Heart left ventricle (tissue), 16 donors: ENCODE measurements around the gene NEK2. TPM values are rescaled to one million over a fixed set of nuclear protein-coding genes. Genes with fewer than 3 reads are reported as not detected.
"Not testable (repeated sequence)": the region's sequence is repeated elsewhere in the genome, so short reads cannot be mapped to it uniquely, and the experiment has no call there.

Experiments
- ATAC-seq, 4 donors: fragments of 200-7000 bp; cut with Tn5 transposase; one replicate each; pipeline ENCODE4 v1.9.1; 2020 to 2022; ENCODE audit warnings: moderate library complexity in 4 of 4, mild to moderate bottlenecking in 3 of 4, moderate number of reproducible peaks in 1 of 4
- DNase-seq, 5 donors: peaks; one replicate each; pipeline ENCODE4 v3.0.0-alpha.2; 2020
- H3K27ac ChIP-seq, 12 donors: fragments of 200-600 bp; sonication (generic) in 4 of 12; one replicate each; pipeline versions ENCODE4 v1.5.0 to v1.8.0; 2016 to 2022; ENCODE audit warnings: mild to moderate bottlenecking in 2 of 12
- H3K27me3 ChIP-seq, 9 donors: fragments of 200-600 bp; sonication (generic) in 2 of 9; one replicate each; pipeline versions ENCODE4 v1.5.1 to v1.8.0; 2016 to 2022; ENCODE audit warnings: mild to moderate bottlenecking in 3 of 9
- H3K36me3 ChIP-seq, 9 donors: fragments of 200-600 bp; sonication (generic) in 2 of 9; one replicate each; pipeline versions ENCODE4 v1.5.0 to v1.8.0; 2018 to 2022; ENCODE audit warnings: mild to moderate bottlenecking in 2 of 9
- H3K4me1 ChIP-seq, 12 donors: fragments of 200-600 bp; sonication (generic) in 4 of 12; one replicate each; pipeline versions ENCODE4 v1.5.0 to v1.8.0; 2016 to 2022; ENCODE audit warnings: mild to moderate bottlenecking in 3 of 12
- H3K4me3 ChIP-seq, 12 donors: fragments of 200-600 bp; sonication (generic) in 4 of 12; one replicate each; pipeline versions ENCODE4 v1.5.0 to v1.8.0; 2017 to 2022; ENCODE audit warnings: mild to moderate bottlenecking in 9 of 12, moderate library complexity in 4 of 12
- H3K9me3 ChIP-seq, 12 donors: fragments of 200-600 bp; sonication (generic) in 4 of 12; one replicate each; pipeline versions ENCODE4 v1.5.0 to v1.8.0; 2016 to 2022; ENCODE audit warnings: mild to moderate bottlenecking in 1 of 12
- POLR2A ChIP-seq, 2 donors: fragments of 450-650 bp; IDR thresholded peaks; one replicate each; pipeline ENCODE4 v1.6.1; 2017; ENCODE audit warnings: antibody characterized with exemption in 2 of 2, mild to moderate bottlenecking in 2 of 2, moderate library complexity in 2 of 2
- WGBS, 4 donors: extraction: QIAGEN DNeasy Blood & Tissue Kit in 2 of 4; methylation state at CpG; one replicate each; pipeline versions ENCODE4 v1.1.5 to v1.1.7; 2013 to 2018; 5-methylcytosine and 5-hydroxymethylcytosine counted together
- intact Hi-C, 10 donors: fragments of 100-400 bp; cut with DNase I; formaldehyde crosslinking; loops; one replicate each; pipeline versions ENCODE4 v1.11.1 to v1.14.2; 2022
- polyA plus RNA-seq, 2 donors: library from polyadenylated mRNA; stranded (reverse); fragments of 200-250 nt; gene quantifications; one replicate each; pipeline ENCODE4 v1.2.3, GENCODE V29; 2013
- total RNA-seq, 9 donors: library from RNA; depleted of rRNA in 2 of 9; stranded (reverse); fragments of >200 nt in 2 of 9; fragmentation: NEBNext Ultra II Directional in 3 of 9; extraction: Animal tissue kit (Norgen Biotek cat#: 25700) in 3 of 9; gene quantifications; one replicate each; pipeline versions ENCODE4 v1.1.0 to v1.2.4, GENCODE V29; 2016 to 2023
- TF ChIP-seq, protein P1 (sequence below), 12 donors: fragments of 200-600 bp; sonication (generic) in 4 of 12; IDR thresholded peaks; one replicate each; pipeline versions ENCODE4 v1.5.0 to v1.8.0; 2018 to 2022; ENCODE audit warnings: antibody characterized with exemption in 12 of 12, mild to moderate bottlenecking in 5 of 12
- donor health status: ischemic (EF 13 %, LVEDD 7.1; RV severe dilation, severe dysfunction).
- donor health status: healthy with polysubstance abuse.
- donor health status: DM: no; HTN: yes; CAD: no.
- donor health status: DM: no; HTN: no; CAD: no.
- donor health status: ischemic (EF 25% LVEDD 6.9; RV normal size, moderate dysfunction).
- donor health status: ischemic (EF 25% LVEDD 5.7; RV mildly dilated, moderate dysfunction).
- donor health status: healthy.
- donor health status: DM: yes; HTN: yes; CAD: no.
- donor health status: ischemic (EF 35%, LVEDD 5.7; RV mildly dilated, moderate dysfunction).
- donor health status: nonischemic (EF 11% LVEDD 7.7; RV severe dilation, severe dysfunction).
- donor health status: DM: yes; HTN: yes; CAD: no.
- donor health status: PGD.
- donor health status: ischemic (EF 29% LVEDD 5.4; RV normal size, mild dysfunction).
- donor health status: nonischemic (EF 23%, LVEDD 6.1; RV moderate dilation, normal function).

The NEK2 gene
- total and polyA plus RNA-seq, 11 donors: 0.10 to 2.5 (median 0.31) TPM; not detected in 5

DNA sequence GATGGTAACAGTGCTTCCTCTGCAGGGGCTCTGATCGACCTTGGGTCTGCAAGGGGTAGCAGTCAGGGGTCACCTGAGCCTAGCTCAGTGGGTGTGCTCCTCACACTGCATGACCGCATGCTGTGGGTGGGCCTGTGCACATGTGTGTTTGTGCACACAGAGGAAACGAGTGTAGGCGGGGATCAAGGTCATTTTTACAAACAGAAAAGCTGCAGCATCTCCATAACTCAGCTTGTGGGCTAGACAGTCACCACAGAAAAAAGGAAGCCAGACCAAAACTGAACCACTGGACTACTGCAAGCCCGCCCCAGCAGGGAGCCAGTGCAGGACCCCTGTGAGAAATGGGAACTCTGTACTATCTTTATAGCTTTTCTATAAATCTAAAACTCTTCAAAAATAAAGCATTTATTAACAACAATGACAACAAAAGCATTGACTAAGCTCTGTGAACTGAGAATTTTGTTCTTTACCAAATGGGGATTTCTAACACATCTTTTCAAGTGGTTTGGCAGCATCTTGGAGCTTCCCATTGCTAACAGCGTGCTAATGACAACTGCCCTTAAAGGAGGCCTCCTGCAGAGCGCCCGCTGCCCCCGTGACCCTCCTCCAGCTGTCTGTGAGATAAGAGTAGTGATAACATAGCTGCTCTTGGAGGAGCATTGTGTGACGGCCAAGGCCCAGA lies 19.9 kb upstream of the NEK2 start:
- 57 to 71% (median 65%) methylated on average over 10 of the region's 10 CpGs for WGBS, 4 donors
- Histone ChIP-seq H3K27me3 (peaks cover 0 to 5% (median 0%) of the 10 kb centered on the region in 9 donors), H3K4me3 (no peak overlapping the region), H3K9me3 (no peaks in the 10 kb centered on the region), H3K27ac (no peak overlapping the region), H3K36me3 (no peaks in the 10 kb centered on the region), H3K4me1 (peaks cover 0 to 11% (median 2%) of the 10 kb centered on the region in 12 donors)
- TF ChIP-seq POLR2A (IDR thresholded peaks at IDR 0.05): no peak
- TF ChIP-seq, protein P1, sequence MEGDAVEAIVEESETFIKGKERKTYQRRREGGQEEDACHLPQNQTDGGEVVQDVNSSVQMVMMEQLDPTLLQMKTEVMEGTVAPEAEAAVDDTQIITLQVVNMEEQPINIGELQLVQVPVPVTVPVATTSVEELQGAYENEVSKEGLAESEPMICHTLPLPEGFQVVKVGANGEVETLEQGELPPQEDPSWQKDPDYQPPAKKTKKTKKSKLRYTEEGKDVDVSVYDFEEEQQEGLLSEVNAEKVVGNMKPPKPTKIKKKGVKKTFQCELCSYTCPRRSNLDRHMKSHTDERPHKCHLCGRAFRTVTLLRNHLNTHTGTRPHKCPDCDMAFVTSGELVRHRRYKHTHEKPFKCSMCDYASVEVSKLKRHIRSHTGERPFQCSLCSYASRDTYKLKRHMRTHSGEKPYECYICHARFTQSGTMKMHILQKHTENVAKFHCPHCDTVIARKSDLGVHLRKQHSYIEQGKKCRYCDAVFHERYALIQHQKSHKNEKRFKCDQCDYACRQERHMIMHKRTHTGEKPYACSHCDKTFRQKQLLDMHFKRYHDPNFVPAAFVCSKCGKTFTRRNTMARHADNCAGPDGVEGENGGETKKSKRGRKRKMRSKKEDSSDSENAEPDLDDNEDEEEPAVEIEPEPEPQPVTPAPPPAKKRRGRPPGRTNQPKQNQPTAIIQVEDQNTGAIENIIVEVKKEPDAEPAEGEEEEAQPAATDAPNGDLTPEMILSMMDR (IDR thresholded peaks at IDR 0.05): no peak
- intact Hi-C loops: loop anchor here in 8 of 10 donors (5.0 to 10.0 kb wide), 5 partner anchors 60 to 252 kb away; partner anchors contain the start of gene LPGAT1 (in 4 of the 8)
- DNase-seq (no peak), ATAC-seq (no peak)

DNA sequence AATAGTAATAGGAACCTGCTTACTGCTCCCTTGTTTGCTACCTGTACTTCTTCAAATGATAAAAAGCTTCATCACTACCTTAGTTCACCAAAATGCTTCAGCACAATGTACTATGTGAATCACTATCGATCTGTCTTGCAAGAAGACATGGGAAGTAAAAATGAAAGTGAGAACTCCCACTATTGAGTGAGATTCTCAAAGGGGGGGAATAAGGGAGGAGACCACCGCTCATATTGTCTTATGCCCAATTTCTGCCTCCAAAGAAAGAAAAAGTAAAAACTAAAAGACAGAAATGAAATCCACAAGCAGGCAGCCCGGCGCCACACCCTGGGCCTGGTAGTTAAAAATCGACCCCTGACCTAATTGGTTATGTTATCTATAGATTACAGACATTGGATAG lies 18.5 kb upstream of the NEK2 start:
- intact Hi-C loops: loop anchor here in 3 of 10 donors (10.0 kb wide), 2 partner anchors 61 to 251 kb away; no protein-coding TSS in a partner anchor
- H3K27ac ChIP-seq, ATAC-seq, H3K4me3 ChIP-seq, H3K36me3 ChIP-seq, H3K9me3 ChIP-seq, DNase-seq, H3K4me1 ChIP-seq, H3K27me3 ChIP-seq: not testable (repeated sequence)
- 86 to 96% (median 94%) methylated on average over 5 of the region's 5 CpGs for WGBS, 4 donors

DNA sequence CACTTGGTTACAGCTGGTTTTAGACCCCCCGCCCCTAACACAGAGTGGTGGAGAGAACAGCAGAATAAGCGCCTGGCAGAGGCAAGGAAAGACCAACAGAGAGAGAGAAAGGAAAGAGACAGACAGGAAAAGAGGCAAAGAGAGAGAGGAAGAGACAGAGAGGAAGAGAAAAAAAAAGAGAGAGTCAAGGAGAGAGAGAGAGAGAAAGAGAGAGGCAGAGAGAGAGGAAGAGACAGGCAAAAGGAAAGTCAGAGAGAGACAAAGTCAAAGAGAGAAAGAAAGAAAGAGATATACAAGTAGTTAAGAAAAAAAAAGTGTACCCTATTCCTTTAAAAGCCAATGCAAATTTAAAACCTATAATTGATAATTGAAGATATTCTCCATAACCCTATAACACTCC lies 13.0 kb upstream of the NEK2 start:
- Histone ChIP-seq H3K27ac (no peak overlapping the region), H3K27me3 (peaks cover 0 to 22% (median 0%) of the 10 kb centered on the region in 9 donors), H3K9me3 (no peaks in the 10 kb centered on the region), H3K4me3 (no peak overlapping the region), H3K4me1 (no peaks in the 10 kb centered on the region), H3K36me3 (no peaks in the 10 kb centered on the region)
- 91 to 96% (median 96%) methylated on average over 2 of the region's 2 CpGs for WGBS, 4 donors
- TF ChIP-seq, protein P1 (IDR thresholded peaks at IDR 0.05): no peak
- TF ChIP-seq POLR2A (IDR thresholded peaks at IDR 0.05): no peak
- DNase-seq: no peak
- ATAC-seq: no peak
- intact Hi-C loops: loop anchor here in 9 of 10 donors (10.0 kb wide), 8 partner anchors 246 to 776 kb away; partner anchors contain the start of genes DTL (in 4 of the 9) and INTS7 (in 4 of the 9)

DNA sequence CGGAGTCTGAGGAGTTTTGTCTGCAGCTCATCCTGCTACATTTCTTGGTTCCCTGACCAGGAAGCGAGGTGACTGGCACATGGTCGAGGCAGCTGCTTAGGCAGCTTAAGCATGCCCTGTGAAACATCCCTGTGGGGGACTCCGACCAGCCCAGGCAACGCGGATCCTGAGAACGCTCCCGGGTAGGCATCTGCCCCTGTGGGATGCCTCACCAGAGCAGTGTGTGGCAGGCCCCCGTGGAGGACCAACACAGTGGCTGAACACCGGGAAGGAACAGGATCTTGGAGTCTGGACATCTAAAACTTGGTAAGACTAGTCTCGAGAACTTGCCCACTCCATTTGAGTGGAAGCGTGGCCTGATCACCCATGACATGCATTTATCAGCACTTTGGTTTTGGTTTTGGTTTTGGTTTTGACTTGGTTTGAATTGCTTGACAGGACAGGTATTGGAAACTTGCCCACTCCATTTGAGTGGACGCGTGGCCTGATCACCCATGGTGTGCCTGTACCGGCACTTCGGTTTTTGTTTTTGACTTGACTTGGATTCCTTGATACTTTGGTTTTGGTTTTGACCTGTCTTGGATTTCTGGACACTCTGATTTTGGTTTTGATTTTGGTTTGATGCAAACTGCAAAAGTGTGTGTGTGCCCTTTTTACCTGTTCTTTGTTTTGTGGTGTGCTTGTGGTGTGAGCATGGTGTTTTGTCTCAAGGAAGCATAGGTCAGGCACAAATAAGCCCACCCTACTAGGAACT lies 12.2 kb upstream of the NEK2 start:
- DNase-seq (no peak), ATAC-seq (no peak)
- WGBS, 4 donors: 89 to 94% (median 92%) methylated on average over 9 to 16 of the region's 16 CpGs
- Histone ChIP-seq H3K9me3 (no peaks in the 10 kb centered on the region), H3K36me3 (no peaks in the 10 kb centered on the region), H3K27ac (no peak overlapping the region), H3K4me3 (no peak overlapping the region), H3K4me1 (no peaks in the 10 kb centered on the region), H3K27me3 (peaks cover 0 to 22% (median 0%) of the 10 kb centered on the region in 9 donors)
- intact Hi-C loops: loop anchor here in 9 of 10 donors (10.0 kb wide), 8 partner anchors 247 to 777 kb away; partner anchors contain the start of genes DTL (in 4 of the 9) and INTS7 (in 4 of the 9)
- no peak for TF ChIP-seq POLR2A (IDR thresholded peaks at IDR 0.05)
- TF ChIP-seq, protein P1 (IDR thresholded peaks at IDR 0.05): no peak
